ENCODE measurements around the gene KDM1B.

KDM1B gene

GRCh38 chr6:18207438-18207837 lies 52.2 kb downstream of the KDM1B start:
- no peak overlapping the region for H3K4me3 ChIP-seq (ENCODE audit: low read depth, low read length)
- no peak overlapping the region for H3K27ac ChIP-seq (ENCODE audit: extremely low read depth, low read depth, low read length)
- no peaks in the 10 kb centered on the region for H3K4me1 ChIP-seq (ENCODE audit: control insufficient read depth, insufficient read depth, low read length)
- peaks cover 3 to 5% of the 10 kb centered on the region in 2 experiments; a peak in 2 of 3 replicates for H3K36me3 ChIP-seq (ENCODE audit: control insufficient read depth in 2 of 2, insufficient read depth in 1 of 2, low read length in 2 of 2)
- no peaks in the 10 kb centered on the region for H3K9me3 ChIP-seq (ENCODE audit: control insufficient read depth, insufficient read depth, low read depth, low read length)
- TF ChIP-seq ZNF521 (tag by site-specific recombination; IDR thresholded peaks at IDR 0.05) (no peak), SETDB1 (IDR thresholded peaks at IDR 0.05; ENCODE audit: insufficient read length, low read length) (no peak), ZNF114 (tag by site-specific recombination; IDR thresholded peaks at IDR 0.05) (no peak), REST (tag by site-specific recombination; IDR thresholded peaks at IDR 0.05) (no peak), ZEB2 (tag by site-specific recombination; IDR thresholded peaks at IDR 0.05) (no peak), BCL11B (tag by site-specific recombination; IDR thresholded peaks at IDR 0.05; ENCODE audit: low read depth) (no peak), ZNF169 (tag by site-specific recombination; IDR thresholded peaks at IDR 0.05) (no peak), ZNF747 (tag by site-specific recombination; IDR thresholded peaks at IDR 0.05) (no peak), ZNF146 (tag by site-specific recombination; IDR thresholded peaks at IDR 0.05) (no peak), ZNF501 (tag by site-specific recombination; IDR thresholded peaks at IDR 0.05) (no peak), ZNF660 (tag by site-specific recombination; IDR thresholded peaks at IDR 0.05) (no peak), ZNF140 (tag by site-specific recombination; IDR thresholded peaks at IDR 0.05) (no peak), GLIS1 (tag by site-specific recombination; IDR thresholded peaks at IDR 0.05) (no peak), SCRT2 (tag by site-specific recombination; IDR thresholded peaks at IDR 0.05) (no peak), KLF17 (tag by site-specific recombination; IDR thresholded peaks at IDR 0.05) (no peak), ZNF280C (tag by site-specific recombination; IDR thresholded peaks at IDR 0.05) (no peak)
- TF ChIP-seq, protein P1, sequence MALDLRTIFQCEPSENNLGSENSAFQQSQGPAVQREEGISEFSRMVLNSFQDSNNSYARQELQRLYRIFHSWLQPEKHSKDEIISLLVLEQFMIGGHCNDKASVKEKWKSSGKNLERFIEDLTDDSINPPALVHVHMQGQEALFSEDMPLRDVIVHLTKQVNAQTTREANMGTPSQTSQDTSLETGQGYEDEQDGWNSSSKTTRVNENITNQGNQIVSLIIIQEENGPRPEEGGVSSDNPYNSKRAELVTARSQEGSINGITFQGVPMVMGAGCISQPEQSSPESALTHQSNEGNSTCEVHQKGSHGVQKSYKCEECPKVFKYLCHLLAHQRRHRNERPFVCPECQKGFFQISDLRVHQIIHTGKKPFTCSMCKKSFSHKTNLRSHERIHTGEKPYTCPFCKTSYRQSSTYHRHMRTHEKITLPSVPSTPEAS (tag by site-specific recombination; IDR thresholded peaks at IDR 0.05): no peak
- TF ChIP-seq, protein P2, sequence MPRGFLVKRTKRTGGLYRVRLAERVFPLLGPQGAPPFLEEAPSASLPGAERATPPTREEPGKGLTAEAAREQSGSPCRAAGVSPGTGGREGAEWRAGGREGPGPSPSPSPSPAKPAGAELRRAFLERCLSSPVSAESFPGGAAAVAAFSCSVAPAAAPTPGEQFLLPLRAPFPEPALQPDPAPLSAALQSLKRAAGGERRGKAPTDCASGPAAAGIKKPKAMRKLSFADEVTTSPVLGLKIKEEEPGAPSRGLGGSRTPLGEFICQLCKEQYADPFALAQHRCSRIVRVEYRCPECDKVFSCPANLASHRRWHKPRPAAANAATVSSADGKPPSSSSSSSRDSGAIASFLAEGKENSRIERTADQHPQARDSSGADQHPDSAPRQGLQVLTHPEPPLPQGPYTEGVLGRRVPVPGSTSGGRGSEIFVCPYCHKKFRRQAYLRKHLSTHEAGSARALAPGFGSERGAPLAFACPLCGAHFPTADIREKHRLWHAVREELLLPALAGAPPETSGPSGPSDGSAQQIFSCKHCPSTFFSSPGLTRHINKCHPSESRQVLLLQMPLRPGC (tag by site-specific recombination; IDR thresholded peaks at IDR 0.05): no peak
- ChIA-PET POLR2A (no interaction called here), CTCF (interaction anchor here (0.6 kb wide), 1 partner anchor 16 kb away, joined by 3 read pairs; no protein-coding TSS in a partner anchor)
